Astrocyte of the spinal cord (primary cell): ENCODE results near the gene SAC3D1.
"Not testable (repeated sequence)": the region's sequence is repeated elsewhere in the genome, so short reads cannot be mapped to it uniquely, and the experiment has no call there.

ENCODE experiments used
- DNase-seq: peaks from one replicate; pipeline ENCODE4 v3.0.0; 2011; ENCODE audit warnings: low read depth, low spot score
- H3K4me3 ChIP-seq: 2 replicates; pipeline ENCODE4 v1.5.1; 2011; ENCODE audit warnings: low read depth, mild to moderate bottlenecking, low read length, moderate library complexity
- in situ Hi-C: cut with HindIII; loops from 2 replicates; pipeline ENCODE4 v1.10.0; 2017; ENCODE audit warnings: low sequenced_read_pairs
- TF ChIP-seq, protein P1 (sequence below): IDR thresholded peaks from 2 replicates; pipeline ENCODE4 v1.5.1; 2012; ENCODE audit warnings: low read depth, mild to moderate bottlenecking, low read length, inconsistent platforms

The SAC3D1 gene

DNA sequence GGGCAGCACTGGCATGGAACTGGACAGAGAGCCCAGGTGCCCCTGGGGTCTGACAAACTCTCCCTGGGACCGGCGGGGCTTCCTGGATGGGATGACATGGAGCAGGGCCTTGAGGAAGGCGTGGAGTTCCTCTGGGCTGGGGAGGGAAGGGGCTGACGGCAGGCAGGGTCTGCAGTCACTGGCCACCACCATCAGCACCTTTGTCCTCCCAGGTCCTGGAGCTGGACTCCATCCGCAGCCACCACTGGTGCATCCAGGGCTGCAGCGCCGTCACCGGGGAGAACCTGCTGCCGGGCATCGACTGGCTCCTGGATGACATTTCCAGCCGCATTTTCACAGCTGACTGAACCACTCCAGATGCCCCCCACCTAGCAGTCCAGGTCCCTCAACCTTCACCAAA is 19.5 kb upstream of the SAC3D1 start:
- H3K4me3 ChIP-seq, result no peak overlapping the region
- TF ChIP-seq, protein P1, sequence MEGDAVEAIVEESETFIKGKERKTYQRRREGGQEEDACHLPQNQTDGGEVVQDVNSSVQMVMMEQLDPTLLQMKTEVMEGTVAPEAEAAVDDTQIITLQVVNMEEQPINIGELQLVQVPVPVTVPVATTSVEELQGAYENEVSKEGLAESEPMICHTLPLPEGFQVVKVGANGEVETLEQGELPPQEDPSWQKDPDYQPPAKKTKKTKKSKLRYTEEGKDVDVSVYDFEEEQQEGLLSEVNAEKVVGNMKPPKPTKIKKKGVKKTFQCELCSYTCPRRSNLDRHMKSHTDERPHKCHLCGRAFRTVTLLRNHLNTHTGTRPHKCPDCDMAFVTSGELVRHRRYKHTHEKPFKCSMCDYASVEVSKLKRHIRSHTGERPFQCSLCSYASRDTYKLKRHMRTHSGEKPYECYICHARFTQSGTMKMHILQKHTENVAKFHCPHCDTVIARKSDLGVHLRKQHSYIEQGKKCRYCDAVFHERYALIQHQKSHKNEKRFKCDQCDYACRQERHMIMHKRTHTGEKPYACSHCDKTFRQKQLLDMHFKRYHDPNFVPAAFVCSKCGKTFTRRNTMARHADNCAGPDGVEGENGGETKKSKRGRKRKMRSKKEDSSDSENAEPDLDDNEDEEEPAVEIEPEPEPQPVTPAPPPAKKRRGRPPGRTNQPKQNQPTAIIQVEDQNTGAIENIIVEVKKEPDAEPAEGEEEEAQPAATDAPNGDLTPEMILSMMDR, result no peak
- DNase-seq, result no peak
- in situ Hi-C loops, result no loop called here

DNA sequence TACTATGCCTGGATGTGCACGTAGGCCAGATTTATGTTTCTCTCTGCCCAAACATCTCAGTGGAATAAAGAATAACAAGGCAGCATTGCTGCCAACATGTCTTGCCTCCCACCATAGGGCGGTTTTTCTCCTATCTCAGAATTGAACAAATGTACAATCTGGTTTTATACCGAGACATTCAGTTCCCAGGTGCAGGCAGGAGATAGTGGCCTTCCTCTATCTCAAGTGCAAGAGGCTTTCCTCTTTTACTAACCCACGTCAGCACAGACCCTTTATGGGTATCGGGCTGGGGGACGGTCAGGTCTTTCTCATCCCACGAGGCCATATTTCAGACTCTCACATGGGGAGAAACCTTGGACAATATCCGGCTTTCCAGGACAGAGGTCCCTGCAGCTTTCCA is 17.5 kb upstream of the SAC3D1 start:
- in situ Hi-C loops, DNase-seq, H3K4me3 ChIP-seq: not testable (repeated sequence)

DNA sequence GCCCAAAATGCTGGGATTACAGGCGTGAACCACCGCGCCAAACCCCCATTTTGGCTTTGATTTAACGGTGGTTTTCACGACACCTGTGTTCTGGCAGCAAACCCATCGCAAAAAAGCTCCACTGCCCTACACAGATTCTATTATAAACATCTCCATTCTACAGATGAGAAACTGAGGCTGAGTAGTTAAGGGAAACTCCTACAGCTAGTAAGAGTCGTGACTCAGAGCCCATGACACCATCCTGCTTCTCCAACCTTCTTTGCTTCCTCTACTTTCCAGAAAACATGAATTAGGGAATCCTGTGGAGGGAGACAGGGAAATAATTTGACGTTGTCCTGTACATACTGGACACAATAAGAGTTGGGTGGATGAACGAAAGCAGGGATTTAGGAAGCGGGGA is 14.2 kb upstream of the SAC3D1 start:
- TF ChIP-seq, protein P1, result no peak
- in situ Hi-C loops, result no loop called here
- peak overlapping the region; percentile 56 for H3K4me3 ChIP-seq
- no peak for DNase-seq

DNA sequence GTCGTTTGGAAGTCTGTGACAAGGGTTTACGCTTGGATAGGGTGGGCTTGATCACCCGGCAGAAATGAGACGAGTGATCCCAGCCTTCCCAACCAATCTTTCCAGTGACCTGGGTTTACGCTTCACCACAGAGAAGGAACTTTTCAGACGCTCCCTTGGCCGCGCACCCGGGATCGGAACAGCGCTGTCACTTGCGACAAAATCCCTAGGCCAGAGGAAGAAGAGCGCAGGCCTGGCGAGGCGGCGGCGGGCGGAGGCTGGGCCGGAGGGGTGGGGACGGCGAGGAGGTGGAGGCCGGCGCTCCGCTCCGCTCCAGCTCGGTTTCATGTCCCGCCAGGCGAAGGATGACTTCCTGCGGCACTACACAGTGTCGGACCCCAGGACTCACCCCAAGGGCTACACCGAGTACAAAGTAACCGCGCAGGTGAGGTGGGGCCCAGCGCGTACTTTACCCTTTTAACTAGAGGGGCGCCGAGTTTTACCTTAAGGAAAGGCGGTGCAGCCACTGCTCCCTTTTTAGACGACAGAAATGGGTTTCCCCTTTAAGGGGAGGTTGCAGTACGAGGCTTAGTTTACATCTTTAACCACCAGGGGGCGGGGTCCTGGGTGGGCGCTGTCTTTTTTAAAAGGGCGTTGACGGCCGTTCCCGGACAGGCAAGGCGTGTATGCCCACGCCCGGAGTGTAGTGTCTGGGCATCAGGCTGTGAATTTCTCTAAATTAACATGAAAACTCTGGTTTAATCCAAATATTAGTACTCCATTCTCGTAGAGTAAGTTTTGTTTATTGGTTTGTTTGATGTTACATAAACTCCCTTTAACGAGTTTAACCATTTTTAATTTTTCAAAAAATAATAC is 13.6 kb upstream of the SAC3D1 start, which contains the start of gene SNX15:
TSS of gene SNX15 (plus strand) at position 227 of the 855 bp plus-strand sequence. CDS start at position 326, 99 bp downstream.
- TF ChIP-seq, protein P1, result peak; percentile 53
- in situ Hi-C loops, result no loop called here
- DNase-seq, result peak; percentile 99
- H3K4me3 ChIP-seq, result peak within 1 kb of the TSS; percentile 56

DNA sequence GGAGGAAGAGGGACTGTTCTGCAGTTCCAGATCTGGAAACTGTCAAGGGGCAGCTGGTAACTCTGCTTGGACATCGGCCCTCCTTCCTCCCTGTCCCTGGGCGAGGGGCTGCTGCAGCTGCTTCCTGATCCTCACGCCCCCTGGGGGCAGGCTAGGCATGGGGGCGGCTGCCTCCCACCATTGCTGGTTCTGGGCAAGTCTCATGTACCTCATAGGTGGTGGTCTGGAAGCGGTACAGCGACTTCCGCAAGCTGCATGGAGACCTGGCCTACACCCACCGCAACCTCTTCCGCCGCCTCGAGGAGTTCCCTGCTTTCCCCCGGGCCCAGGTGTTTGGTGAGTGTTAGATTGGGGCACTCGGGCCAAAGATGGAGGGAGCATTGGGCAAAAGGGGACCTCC is 8.8 kb upstream of the SAC3D1 start:
- H3K4me3 ChIP-seq, result no peak overlapping the region
- in situ Hi-C loops, result no loop called here
- TF ChIP-seq, protein P1, result no peak
- DNase-seq, result no peak

DNA sequence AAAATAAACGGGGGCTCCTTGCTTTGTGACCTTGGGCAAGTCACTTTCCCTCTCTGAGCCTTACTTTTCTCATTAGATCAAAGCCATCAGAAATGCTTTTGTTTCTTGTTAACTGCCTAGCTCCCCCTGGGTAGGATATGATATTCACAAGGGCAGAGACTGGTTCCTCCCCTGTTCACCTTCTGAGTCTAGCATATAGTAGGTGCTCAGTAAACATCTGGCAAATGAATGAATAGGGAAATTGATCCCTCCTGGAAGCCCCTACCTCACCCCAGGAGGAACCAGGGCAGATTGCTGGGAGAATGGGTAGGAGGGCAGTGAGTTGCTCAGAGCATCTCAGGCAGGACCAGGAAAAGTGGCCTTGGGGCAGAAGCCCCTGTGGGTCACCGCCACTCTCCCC is 6.6 kb upstream of the SAC3D1 start:
- in situ Hi-C loops, result no loop called here
- no peak for DNase-seq
- TF ChIP-seq, protein P1, result no peak
- H3K4me3 ChIP-seq, result no peak overlapping the region

DNA sequence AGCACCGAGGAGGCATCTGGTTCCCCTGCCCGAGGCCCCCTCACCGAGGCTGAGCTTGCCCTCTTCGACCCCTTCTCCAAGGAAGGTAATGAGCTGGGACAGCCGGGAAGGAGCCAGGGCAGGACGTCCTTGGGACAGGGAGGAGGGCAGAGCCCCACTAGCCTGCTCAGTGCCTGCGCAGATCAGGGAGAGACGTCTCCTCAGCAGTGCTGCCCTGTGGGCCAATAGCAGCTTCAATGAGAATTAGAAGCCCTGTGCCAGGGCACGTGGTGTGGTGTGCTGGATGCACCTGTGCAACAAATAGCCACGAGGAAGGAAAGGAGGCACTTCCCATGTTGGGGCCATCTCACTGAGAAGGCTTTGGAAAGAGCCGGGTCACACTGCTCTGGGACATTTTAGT is 5.4 kb upstream of the SAC3D1 start:
- no peak overlapping the region for H3K4me3 ChIP-seq
- TF ChIP-seq, protein P1, result no peak
- DNase-seq, result no peak
- in situ Hi-C loops, result no loop called here
